ENCODE measurements around the gene ZNF135. TPM values are rescaled to one million over a fixed set of nuclear protein-coding genes. Genes with fewer than 3 reads are reported as not detected.
A peak's percentile ranks its signal among the peaks of the same experiment; 100 is the strongest.

The ZNF135 gene
- total RNA-seq, 2 donors from 2014 or later = 9.3 to 12.0 TPM

DNA sequence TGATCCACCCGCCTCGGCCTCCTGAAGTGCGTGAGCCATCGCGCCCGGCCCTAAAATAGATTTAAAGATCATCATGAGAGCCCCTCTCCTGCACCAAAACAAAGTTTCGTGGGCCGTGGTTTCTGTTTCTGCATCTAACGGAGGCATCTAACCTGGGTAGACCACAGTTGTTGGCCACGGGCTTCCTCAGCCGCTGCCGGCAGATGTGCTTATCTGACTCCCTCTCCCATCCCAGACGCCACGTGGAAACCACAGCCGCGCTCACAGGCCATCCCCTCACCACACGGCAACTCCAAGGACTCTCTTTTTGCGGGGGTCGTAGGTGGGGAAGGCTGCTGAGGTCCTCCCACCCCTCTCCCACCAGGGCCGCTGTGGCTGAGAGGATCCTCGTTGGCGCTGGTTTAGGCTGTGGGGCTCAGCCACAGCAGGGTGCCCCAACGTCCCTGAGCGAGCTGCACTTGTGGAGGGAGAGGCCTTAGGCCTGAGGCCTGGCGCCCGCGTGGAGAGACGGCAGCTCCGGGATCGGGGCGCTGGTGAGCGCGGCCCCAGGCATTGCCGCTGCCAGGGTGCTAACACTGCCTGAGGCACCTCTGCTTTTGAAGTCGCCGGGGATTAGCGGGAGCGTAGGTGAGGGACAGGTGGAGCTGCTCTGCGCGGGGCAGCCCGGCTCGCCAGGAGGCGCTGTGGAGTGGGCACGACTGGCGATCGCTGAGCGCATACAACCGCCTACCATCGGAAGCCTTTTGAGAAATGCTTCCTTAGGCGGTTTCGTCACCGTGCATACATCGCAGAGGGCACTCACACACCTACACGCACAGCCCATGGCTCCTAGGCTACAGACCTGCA is 16.4 kb upstream of the ZNF135 start:
- H3K4me1 ChIP-seq (ENCODE audit: control insufficient read depth, insufficient read depth, low read length) = no peaks in the 10 kb centered on the region
- H3K9me3 Mint-ChIP-seq = peaks cover 77% of the 10 kb centered on the region
- DNase-seq = peak; percentile 87
- H3K27me3 ChIP-seq (ENCODE audit: control insufficient read depth, insufficient read depth, low read length, poor library complexity, severe bottlenecking) = no peaks in the 10 kb centered on the region
- H3K36me3 Mint-ChIP-seq (ENCODE audit: low read depth) = peaks cover 2% of the 10 kb centered on the region
- H3K36me3 ChIP-seq (ENCODE audit: control insufficient read depth, insufficient read depth, low read length) = no peaks in the 10 kb centered on the region
- H3K4me3 ChIP-seq (ENCODE audit: low read length) = no peak overlapping the region
- H3K27ac Mint-ChIP-seq = no peak overlapping the region
- H3K9me3 ChIP-seq (ENCODE audit: control insufficient read depth, low read length) = no peaks in the 10 kb centered on the region
- no peaks in the 10 kb centered on the region for H3K4me1 Mint-ChIP-seq
- H3K4me3 Mint-ChIP-seq = no peak overlapping the region
- H3K27ac ChIP-seq (ENCODE audit: low read depth, low read length) = no peak overlapping the region
- peaks cover 50% of the 10 kb centered on the region for H3K27me3 Mint-ChIP-seq (ENCODE audit: insufficient read depth)
- no peak overlapping the region for H3K9ac ChIP-seq (ENCODE audit: extremely low read depth, low read length, poor library complexity, severe bottlenecking)
- TF ChIP-seq, protein P1, sequence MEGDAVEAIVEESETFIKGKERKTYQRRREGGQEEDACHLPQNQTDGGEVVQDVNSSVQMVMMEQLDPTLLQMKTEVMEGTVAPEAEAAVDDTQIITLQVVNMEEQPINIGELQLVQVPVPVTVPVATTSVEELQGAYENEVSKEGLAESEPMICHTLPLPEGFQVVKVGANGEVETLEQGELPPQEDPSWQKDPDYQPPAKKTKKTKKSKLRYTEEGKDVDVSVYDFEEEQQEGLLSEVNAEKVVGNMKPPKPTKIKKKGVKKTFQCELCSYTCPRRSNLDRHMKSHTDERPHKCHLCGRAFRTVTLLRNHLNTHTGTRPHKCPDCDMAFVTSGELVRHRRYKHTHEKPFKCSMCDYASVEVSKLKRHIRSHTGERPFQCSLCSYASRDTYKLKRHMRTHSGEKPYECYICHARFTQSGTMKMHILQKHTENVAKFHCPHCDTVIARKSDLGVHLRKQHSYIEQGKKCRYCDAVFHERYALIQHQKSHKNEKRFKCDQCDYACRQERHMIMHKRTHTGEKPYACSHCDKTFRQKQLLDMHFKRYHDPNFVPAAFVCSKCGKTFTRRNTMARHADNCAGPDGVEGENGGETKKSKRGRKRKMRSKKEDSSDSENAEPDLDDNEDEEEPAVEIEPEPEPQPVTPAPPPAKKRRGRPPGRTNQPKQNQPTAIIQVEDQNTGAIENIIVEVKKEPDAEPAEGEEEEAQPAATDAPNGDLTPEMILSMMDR (conservative IDR thresholded peaks at IDR 0.05) = peak; percentile 70
- 69 to 85% methylated on average over 37 to 53 of the region's 54 CpGs for WGBS, 2 experiments (ENCODE audit: insufficient coverage in 1 of 2, insufficient read length in 1 of 2)

DNA sequence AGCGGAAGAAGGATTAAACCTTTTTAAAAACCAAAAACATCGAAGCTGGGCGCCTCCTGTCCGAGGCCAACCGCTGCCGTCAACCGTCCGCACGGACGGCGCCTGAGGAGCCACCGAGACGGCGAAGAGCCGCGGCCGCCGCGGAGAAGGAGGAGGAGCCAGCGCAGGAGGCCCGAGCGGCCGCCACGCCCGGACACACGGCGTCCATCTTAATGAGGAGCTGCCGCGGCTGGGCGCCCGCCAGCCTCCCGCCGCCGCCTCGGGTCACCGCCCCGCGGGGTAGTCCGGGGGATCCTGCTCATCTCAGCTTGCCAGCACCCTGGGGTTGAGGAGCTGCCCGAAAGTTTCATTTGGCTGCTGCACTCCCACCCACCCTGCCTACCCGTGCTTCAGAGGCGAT is 14.7 kb upstream of the ZNF135 start:
- Histone ChIP-seq H3K4me3 (ENCODE audit: low read length) (no peak overlapping the region), H3K36me3 (ENCODE audit: control insufficient read depth, insufficient read depth, low read length) (no peaks in the 10 kb centered on the region), H3K27me3 (ENCODE audit: control insufficient read depth, insufficient read depth, low read length, poor library complexity, severe bottlenecking) (no peaks in the 10 kb centered on the region), H3K9me3 (ENCODE audit: control insufficient read depth, low read length) (peaks cover 7% of the 10 kb centered on the region), H3K27ac (ENCODE audit: low read depth, low read length) (no peak overlapping the region), H3K4me1 (ENCODE audit: control insufficient read depth, insufficient read depth, low read length) (no peaks in the 10 kb centered on the region), H3K9ac (ENCODE audit: extremely low read depth, low read length, poor library complexity, severe bottlenecking) (no peak overlapping the region)
- Mint-ChIP-seq H3K9me3 (peaks cover 85% of the 10 kb centered on the region), H3K27ac (no peak overlapping the region), H3K4me1 (no peaks in the 10 kb centered on the region), H3K36me3 (ENCODE audit: low read depth) (peaks cover 6% of the 10 kb centered on the region), H3K4me3 (no peak overlapping the region), H3K27me3 (ENCODE audit: insufficient read depth) (peaks cover 51% of the 10 kb centered on the region)
- DNase-seq = no peak
- WGBS, 2 experiments (ENCODE audit: insufficient coverage in 1 of 2, insufficient read length in 1 of 2) = 91 to 95% methylated on average over 21 to 42 of the region's 42 CpGs
- TF ChIP-seq, protein P1 (conservative IDR thresholded peaks at IDR 0.05) = no peak

DNA sequence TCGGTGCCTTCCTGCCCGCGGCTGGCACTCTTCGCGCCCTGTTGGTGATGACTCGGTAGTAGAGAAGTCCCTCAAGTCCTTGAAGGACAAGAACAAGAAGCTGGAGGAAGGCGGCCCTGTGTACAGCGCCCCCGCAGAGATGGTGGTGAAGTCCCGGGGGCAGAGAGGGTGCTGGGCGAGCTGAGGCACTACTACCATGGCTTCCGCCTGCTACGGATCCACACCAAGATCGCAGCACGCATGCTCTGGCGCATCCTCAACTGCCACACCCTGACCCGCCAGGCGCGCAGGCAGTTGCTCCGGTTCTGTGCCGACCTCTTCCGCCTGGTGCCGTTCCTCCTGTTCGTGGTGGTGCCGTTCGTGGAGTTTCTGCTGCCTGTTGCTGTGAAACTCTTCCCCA is 14.2 kb upstream of the ZNF135 start:
- no peaks in the 10 kb centered on the region for H3K4me1 ChIP-seq (ENCODE audit: control insufficient read depth, insufficient read depth, low read length)
- Mint-ChIP-seq H3K36me3 (ENCODE audit: low read depth) (peaks cover 6% of the 10 kb centered on the region), H3K27me3 (ENCODE audit: insufficient read depth) (peaks cover 51% of the 10 kb centered on the region), H3K27ac (no peak overlapping the region), H3K4me3 (no peak overlapping the region), H3K4me1 (no peaks in the 10 kb centered on the region), H3K9me3 (peaks cover 90% of the 10 kb centered on the region)
- H3K27ac ChIP-seq (ENCODE audit: low read depth, low read length) = no peak overlapping the region
- WGBS, 2 experiments (ENCODE audit: insufficient coverage in 1 of 2, insufficient read length in 1 of 2) = 93 to 96% methylated on average over 19 to 26 of the region's 26 CpGs
- H3K27me3 ChIP-seq (ENCODE audit: control insufficient read depth, insufficient read depth, low read length, poor library complexity, severe bottlenecking) = no peaks in the 10 kb centered on the region
- no peak overlapping the region for H3K9ac ChIP-seq (ENCODE audit: extremely low read depth, low read length, poor library complexity, severe bottlenecking)
- H3K4me3 ChIP-seq (ENCODE audit: low read length) = no peak overlapping the region
- H3K9me3 ChIP-seq (ENCODE audit: control insufficient read depth, low read length) = peaks cover 12% of the 10 kb centered on the region
- DNase-seq = no peak
- TF ChIP-seq, protein P1 (conservative IDR thresholded peaks at IDR 0.05) = no peak
- H3K36me3 ChIP-seq (ENCODE audit: control insufficient read depth, insufficient read depth, low read length) = no peaks in the 10 kb centered on the region

Measured in endodermal cell (in vitro differentiated cells).